GM18951 (cell line): ENCODE measurements around the gene PCDH20.
"Not testable (repeated sequence)": the region's sequence is repeated elsewhere in the genome, so short reads cannot be mapped to it uniquely, and the experiment has no call there.

Experiments
- POLR2A ChIP-seq: IDR thresholded peaks from 4 replicates; pipeline ENCODE4 v1.6.1; 2011; ENCODE audit warnings: mild to moderate bottlenecking; ENCODE audit not compliant: insufficient read length, insufficient read depth; ENCODE audit errors: extremely low read depth
- in situ Hi-C: fragments of 300-500 bp; cut with MboI; formaldehyde crosslinking; loops from one replicate; pipeline ENCODE4 v1.12.0; 2022; ENCODE audit warnings: low sequenced_read_pairs, mixed read lengths, inconsistent platforms; ENCODE audit not compliant: unreplicated experiment

The PCDH20 gene

GRCh38 chr13:61406275-61406674 is 9.4 kb downstream of the PCDH20 start:
- no peak for TF ChIP-seq POLR2A
- in situ Hi-C loops: no loop called here

GRCh38 chr13:61396121-61396520 is 19.5 kb downstream of the PCDH20 start:
- in situ Hi-C loops: no loop called here
- no peak for TF ChIP-seq POLR2A

GRCh38 chr13:61391426-61391825 is 24.2 kb downstream of the PCDH20 start:
- no peak for TF ChIP-seq POLR2A
- in situ Hi-C loops: no loop called here

- TF ChIP-seq POLR2A: no peak
These were observed 28.0 kb downstream of the PCDH20 start for GRCh38 chr13:61387694-61388093.

GRCh38 chr13:61383111-61383510 is 32.5 kb downstream of the PCDH20 start:
- in situ Hi-C loops: no loop called here
- TF ChIP-seq POLR2A: no peak

More at GRCh38 chr13:61387694-61388093, 28.0 kb downstream of the PCDH20 start:
- in situ Hi-C loops: no loop called here

GRCh38 chr13:61370520-61370919 is 45.1 kb downstream of the PCDH20 start:
- no peak for TF ChIP-seq POLR2A
- in situ Hi-C loops: no loop called here

- in situ Hi-C loops: not testable (repeated sequence)
These were observed 51.0 kb downstream of the PCDH20 start for GRCh38 chr13:61364690-61365089.

- TF ChIP-seq POLR2A: no peak
- in situ Hi-C loops: no loop called here
These were observed 53.1 kb downstream of the PCDH20 start for GRCh38 chr13:61362522-61362921.
